PC-3 (cell line): Measurements from ENCODE around the gene UVSSA.

Experiments used
- EZH2 ChIP-seq: fragments of 300-600 bp; sonication (generic); IDR thresholded peaks from one replicate; pipeline ENCODE4 v1.6.1; 2017; ENCODE audit warnings: antibody characterized with exemption, mild to moderate bottlenecking, low read length; ENCODE audit not compliant: unreplicated experiment
- TF ChIP-seq, protein P1 (sequence below): fragments of 300-600 bp; sonication (generic); conservative IDR thresholded peaks from 2 replicates; pipeline ENCODE4 v1.5.1; 2017; ENCODE audit warnings: antibody characterized with exemption, low read depth, mild to moderate bottlenecking, low read length

DNA sequence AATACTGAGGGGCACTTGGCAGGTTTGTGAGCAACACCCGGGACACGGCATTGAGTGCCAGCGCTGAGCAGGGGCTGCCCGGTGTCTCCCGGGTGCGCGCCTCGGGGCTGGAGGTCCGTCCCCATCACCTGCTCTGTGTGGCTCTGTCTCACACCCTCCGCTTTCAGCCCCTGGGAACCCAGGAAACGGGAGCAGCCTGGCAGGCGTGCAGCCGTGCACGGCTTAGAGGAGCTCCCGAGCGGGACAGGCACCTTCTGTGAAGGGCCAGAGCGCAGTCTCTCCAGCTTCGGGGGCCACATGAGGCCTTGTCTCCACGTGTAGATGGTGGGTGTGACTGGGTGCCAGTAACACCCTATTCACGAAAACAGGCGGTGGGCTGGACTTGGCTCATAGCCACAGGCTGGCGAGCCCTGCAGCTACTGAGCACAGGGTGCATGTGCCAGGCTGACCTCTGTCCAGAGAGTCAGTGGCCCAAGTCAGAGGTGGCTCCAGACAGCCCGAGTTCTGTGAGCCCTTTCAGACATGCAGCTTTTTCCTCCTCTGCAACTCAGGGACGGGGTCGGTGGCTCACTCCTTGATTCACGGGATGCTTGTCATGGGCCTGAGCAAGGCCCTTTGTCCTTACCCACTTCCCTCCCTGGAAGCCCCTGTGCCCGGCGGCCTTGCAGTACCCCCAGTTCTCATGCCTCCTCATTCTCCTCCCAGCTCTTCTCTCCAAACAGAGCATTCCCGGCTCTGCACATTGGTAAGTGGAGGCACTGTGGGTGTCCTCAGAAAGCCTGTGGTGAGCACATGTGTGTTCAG lies 23.5 kb downstream of the UVSSA start:
- TF ChIP-seq, protein P1, sequence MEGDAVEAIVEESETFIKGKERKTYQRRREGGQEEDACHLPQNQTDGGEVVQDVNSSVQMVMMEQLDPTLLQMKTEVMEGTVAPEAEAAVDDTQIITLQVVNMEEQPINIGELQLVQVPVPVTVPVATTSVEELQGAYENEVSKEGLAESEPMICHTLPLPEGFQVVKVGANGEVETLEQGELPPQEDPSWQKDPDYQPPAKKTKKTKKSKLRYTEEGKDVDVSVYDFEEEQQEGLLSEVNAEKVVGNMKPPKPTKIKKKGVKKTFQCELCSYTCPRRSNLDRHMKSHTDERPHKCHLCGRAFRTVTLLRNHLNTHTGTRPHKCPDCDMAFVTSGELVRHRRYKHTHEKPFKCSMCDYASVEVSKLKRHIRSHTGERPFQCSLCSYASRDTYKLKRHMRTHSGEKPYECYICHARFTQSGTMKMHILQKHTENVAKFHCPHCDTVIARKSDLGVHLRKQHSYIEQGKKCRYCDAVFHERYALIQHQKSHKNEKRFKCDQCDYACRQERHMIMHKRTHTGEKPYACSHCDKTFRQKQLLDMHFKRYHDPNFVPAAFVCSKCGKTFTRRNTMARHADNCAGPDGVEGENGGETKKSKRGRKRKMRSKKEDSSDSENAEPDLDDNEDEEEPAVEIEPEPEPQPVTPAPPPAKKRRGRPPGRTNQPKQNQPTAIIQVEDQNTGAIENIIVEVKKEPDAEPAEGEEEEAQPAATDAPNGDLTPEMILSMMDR = no peak
- no peak for TF ChIP-seq EZH2
